Inflammatory macrophage treated with lipopolysaccharide for 1 hour (primary cell): Measurements from ENCODE around the gene MAP3K14.

Experiments
- DNase-seq, 2 donors: peaks; one replicate each; pipeline ENCODE4 v3.0.0-alpha.2; 2020 to 2022

MAP3K14 gene

DNA sequence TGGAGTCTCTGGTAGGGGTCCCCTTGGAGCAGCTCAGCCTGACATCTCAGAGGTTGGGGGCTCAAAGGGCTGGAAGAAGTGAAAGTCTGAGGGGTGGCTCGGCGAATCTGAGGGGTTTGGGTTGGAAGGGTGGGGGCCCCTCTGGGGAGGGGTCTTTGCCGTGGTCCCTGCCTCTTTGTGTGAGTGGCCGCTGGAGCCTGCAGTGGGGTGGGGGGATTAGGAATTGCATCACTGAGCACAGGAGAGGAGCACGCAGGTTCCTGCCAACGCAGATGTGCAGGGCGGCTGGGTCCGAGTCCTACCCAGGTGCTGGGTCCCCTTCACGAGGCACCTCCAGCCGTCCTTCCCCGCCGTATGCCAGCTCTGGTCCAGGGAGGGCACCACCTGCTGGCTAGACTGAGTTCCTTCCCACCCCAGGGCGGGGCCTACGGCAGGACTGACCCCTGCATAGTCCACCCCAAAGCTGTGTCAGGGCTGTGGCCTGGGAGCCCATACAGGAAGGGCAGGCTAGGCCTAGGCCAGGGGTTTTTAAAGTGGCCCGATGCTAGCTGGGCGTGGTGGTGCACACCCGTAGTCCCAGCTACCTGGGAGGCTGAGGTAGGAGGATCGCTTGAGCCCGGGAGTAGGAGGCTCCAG lies 85.2 kb downstream of the MAP3K14 start:
- DNase-seq = peak in 1 of 2 donors; percentile 43

DNA sequence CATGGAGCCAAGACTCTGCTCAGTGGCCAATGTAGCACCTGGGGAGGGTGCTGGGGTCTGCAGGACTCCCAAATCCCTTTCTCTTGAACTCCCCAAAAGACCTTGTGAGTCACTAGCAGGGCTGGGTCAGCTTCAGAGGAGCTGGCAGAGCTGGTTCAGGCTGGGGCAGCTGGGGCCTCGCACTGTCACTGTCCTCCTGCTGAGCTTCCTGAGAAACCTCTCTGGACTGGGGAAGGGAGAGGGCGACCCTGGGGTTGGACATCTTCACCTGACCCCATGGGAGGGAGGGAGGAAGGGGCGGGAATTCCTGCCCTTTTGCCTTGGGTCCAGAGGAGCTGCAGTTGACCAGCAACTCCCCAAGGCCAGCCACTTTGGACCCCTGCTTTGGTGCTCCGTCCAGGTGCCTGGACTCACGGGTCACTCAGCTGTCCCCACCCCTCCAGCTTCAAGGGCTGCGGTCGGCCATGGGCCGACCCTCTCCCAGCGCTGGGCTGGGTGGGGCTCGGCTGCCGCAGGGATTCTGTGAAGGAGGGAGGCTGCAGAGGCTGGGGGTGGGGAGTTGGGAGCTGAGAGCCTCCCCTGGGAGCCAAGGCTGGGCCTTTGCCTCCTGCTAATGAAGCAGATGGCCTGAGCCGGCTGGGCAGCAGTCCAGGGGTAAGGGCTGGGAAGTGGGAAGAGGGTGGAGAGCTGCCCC lies 85.9 kb downstream of the MAP3K14 start:
- peak in 1 of 2 donors; percentile 23 for DNase-seq

DNA sequence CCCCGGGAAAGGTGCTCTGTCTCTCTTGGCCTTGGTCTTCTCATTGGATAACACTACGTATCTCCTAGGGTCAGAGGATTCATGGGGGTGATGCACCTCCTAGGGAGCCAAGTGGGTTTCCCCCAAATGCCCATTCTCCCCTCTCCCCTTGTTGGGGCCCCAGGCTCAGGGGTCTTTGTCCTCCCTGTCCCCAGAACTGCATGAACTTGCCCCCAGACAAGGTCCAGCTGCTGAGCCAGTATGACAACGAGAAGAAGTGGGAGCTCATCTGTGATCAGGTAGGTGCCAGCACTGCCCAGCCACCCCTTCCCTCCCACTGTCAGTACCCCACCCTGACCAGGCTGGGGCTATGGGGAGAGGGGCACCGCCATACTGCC lies 86.4 kb downstream of the MAP3K14 start:
- DNase-seq = no peak

DNA sequence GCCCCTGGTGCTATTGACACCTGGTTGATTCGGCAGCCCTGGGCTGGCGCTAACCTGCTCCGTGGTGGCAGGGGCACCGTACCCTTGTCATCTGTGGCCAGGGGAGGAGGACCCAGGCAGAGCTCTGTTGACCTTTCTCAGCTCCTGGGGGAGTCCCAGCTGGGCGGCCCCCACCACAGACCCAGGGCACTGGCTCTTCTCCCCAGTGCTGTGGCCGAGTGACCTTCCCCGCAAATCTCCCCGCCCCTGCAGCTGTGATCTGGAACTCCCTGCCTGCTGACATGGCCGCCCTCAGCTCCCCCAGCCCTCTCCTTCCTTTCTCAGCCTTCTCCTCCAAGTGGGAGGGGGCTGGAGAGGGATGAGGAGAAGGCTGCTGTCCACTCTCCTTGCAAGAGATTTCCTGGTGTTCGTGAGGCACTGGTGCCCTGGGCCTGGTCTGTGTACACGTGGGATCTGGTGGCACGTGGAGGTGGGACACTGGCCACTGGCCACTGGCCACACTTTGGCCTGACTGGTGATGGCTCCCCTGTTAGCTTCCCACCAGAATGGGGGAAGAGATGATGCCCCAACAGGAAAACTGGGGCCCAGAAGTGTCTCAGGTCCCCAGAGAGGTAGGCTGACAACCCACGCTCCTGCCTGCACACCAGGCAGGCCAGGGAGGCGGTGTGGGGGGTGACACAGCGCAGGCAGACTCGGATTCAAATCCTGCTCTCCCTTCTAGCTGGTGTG lies 87.0 kb downstream of the MAP3K14 start:
- peak; percentile 80 to 92 for DNase-seq

DNA sequence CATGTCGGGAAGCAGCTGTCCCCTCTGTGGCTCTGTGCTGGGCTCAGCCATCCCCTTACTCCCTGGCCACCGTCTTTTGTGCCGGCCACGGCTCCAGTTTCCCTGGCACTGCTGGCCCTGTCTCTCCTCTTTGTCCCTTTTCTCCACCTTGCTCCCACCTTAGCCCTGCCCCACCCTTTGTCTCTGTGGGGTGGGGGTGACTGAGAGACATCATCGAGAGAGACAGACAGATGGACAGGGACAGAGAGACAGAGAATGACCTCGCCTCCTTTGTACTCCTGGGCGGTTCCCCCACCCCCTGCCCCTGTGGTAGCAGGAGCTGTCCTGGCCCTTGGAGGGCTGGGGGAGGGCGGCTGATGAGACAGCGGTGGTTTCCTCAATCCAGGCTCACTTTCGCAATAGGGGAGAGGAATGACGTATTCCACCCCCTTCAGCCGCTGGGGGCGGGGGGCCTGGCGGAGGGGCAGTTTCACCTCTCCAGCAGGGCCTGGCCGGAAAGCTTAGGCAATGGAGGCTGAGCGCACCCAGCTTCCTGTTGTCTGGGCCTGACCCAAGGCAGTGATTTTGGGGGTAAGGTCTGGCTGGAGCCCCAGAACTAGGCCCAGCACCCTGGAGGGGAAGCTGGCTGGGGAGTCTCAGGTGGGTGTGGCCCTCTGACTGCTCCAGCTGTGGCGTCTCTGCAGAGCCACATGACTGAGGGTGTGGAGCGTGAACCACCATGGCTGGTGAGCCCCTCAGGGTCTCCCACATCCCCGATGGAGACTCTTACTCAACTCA lies 87.9 kb downstream of the MAP3K14 start:
- peak; percentile 99 for DNase-seq

DNA sequence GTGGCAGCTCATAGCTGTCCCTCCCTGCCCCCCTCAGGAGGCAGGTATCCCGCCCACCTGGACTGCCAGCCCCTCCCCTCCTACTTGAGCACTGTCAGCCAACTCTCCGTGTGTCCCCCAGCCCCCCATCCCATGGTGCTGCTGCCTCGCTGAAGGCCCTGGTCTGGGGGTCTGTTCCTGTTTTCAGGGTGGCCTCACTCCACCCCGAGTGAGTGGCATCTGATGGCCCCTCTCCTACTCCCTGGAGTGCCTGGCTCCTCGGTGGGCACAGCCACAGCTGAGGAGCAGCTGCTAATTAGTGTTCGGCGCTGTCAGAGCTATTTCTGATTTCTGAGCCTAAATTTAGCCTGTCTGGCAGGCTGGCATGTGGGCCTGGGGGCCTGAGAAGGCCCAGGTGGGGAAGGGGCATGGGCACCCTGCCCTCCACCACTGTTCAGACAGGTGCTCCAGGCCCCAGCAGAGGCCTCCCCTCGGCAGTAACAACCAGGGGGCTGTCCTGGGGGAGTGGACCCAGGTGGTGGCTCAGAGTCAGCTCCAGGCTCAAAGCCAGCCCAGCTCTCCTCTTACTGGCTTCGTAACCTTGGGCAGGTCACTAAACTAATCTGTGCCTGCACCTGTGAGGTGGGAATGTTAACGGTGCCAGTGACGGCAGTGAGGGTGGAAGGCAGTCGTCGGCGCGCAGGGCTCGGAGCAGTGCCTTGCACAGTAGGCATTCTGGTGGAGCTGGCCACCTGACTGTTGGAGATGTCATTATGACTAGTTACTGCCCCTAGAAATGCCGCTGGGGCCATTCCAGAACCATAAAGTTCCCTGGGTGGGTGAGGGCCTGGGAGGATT lies 88.7 kb downstream of the MAP3K14 start:
- peak; percentile 41 to 65 for DNase-seq

DNA sequence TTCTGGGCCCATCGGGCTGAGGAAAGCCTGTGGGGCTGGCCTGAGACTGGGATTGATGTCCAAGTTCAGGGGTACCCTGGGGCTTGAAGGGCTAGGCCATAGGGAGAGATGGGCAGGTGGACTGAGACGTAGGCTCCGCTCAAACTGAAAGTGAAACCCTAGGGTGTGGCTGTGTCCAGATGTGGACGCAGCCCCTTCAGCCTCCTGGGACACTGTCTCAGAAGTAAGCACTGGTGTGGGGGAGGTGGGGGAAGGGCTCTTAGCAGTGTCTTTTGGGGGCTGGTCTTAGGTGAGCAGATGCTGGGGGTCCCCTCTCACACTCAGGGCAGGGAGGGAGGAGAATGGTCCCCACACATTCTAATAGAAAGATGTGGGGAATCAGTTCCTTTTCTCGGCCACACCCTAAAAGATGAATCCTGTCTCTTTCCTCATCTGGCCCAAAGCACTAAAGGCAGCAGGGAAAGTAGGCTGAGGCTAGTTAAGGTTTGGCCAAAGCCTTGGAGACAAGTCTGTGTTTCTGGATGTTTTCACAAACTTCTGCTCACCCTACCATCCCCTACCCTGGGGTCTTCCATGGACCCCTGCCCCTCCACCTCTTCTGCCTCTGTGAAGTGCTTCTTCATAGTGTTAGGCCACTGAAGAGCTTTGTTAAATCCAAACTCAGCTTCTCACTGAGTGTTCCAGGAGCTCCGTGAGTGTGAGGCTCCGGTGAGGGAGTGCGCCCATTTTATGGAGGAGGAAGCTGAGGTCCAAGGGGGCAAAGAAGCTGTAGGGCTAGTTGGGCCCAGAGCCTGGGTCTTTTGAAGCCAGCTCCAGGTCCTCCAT lies 89.5 kb downstream of the MAP3K14 start:
- DNase-seq = peak; percentile 71 to 74

DNA sequence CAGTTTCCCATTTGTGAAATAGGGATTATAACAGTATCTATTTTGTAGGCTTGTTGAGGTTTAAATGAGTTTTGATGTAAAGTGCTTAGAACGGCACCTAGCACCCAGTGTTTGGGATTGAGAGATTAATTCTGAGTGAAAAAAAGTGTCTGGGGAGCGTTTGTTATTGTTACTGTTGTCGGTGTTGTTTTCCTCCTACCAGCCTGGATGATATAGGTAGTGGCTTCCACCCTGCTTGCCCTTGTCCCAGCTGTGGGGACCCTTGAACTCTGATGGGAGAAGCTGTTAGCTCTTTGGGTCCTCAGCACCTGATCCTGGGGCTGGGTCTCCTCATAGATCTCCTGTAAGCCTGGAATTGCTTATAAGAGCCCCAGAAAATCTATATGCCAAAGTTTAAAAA lies 90.2 kb downstream of the MAP3K14 start:
- DNase-seq = no peak

DNA sequence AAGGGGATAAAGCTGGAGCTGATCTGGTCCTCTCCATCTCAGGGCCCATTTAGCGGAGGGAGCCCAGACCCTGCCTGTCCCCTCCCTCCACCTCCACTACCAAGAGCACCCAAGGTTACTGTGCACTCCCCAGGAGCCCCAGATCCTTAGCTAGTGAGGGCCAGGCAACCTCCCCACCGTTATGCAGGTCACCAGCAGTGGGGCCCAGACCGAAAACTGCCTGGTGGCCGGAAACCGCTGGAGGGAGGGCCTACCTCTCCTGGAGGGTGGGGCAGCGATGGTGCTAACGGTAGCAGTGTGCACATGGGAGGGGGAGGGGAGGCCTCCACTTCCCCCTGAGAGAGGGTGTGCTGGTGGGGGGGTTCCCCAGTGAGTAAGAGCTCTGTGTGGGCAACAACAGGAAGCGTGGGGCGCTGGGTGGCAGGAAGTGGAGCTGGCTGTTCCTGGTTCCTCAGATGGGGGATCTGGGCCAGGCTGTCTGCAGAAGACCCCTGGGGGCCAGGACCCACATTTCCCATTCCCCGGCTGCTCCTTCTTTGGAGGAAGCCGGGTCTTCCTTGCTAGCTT lies 90.8 kb downstream of the MAP3K14 start:
- peak; percentile 95 to 97 for DNase-seq

DNA sequence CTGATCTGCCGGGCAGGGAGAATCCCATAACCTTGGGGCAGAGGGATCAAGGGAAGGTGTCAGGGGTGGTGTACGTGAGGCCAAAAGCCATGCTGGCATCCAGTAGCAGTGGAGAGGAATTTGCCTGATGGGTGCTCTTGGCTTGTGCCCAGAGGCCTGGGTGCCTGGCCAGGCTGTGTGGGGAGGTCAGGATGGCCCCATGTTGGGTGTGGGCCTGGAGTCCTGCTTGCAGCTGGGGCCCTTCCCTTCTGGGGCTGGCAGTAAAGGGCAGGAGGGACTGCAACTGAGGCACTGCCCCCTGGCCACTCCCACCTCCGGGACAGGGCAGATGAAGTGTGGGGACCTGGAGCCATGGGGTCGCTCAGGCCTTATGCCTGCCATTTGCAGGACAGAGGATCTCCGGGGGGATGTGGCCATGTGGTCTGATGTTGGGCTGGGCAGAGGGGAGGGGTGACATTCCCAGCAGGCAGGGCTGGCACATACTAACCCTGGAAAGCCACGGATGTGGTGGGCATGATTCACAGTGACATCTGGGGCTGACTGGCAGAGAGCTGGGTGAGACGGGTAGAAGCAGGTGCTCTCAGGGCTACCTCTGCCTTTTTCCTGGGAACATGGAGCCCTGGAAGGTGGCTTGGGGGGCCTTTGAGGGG lies 91.6 kb downstream of the MAP3K14 start:
- no peak for DNase-seq

DNA sequence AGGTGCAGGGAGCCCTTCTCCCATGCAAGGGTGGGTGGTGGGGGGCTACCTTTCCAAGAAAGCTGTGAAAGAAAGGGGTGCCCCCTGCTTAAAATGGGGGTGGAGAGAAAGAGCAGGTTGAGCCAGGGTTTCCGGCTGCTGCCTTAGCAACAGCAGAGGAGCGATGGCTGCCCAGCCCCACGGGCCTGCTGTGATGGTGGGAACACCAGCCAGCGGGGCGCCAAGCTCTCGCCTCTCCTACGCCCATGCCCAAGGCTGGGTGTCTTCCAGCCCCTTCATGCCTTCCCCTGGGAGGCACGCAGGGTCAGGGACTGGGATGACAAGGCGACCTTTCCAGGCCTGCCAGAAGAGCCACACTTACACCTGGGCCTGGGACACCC lies 92.2 kb downstream of the MAP3K14 start:
- no peak for DNase-seq

DNA sequence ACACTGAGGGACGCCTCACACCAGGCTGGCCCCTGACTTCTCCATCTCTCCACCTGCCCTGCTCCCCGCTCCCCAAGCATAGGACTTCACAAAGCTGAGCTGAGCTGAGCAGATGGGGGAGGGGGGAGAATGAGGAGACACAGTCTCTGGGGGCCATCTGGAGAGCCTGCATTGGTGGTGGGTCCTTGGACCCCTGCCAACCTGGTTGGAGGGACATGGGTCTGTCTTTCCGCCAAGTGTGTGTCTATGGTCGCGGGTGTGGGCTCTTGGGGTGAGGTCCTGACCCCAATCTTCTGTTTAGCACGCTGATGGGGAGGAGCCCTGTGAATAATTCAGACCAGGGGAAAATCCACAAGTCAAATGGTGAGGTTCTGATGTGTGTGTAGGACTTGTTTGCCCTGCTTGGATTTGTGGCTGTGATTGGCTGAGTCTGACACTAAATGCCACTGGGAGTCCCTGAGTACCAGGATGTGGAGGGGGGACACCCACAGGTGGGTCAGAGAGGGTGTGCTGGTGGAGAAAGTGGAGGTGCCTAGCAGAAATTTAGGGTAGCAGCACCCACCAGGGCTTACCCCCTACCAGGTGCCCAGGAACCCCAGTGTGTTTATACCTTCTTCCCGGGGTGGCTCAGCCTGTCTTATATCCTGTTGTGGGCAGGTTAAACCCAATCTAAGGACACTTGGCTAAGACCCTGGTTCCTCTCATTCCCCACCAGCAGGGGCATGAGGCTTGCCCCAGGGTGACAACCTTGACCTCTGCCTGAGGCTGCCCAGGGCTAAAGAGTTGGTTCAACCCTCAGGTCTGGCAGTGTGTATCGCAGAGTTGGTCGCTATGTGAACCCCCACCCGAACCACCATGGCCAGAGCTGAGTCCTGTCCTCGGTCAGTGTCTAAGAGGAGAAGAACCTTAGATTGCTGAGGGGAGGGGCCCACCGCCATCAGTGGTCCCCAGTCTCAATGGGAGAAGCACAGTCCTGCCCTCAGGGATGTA lies 93.0 kb downstream of the MAP3K14 start:
- DNase-seq = peak; percentile 30 to 58

DNA sequence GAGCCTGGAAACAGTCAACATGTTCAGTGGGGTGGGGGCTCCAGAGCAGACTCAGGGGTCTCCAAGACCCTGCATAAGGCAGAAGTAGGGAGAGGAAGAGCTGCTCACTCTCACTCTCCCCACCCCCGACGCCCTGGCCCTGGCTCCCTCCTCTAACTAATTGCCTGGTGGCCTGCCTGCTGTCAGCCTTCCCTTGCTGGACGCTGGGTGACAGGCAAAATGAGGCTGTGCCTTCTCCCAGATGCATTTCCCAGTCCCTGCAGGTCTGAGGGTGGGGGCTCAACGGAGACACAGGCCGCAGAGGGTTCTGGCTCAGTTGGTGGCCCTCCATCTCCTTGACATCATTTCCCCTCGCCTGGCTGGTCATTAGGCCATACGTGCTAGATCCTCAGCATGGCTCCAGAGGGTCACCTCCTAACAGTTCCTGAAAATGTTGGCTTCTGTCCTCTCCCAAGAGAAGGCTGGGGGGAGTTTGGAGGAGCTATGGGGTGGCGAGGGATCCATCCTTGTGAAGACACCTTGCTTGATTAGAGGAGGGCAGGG lies 93.8 kb downstream of the MAP3K14 start:
- DNase-seq = peak in 1 of 2 donors; percentile 44

DNA sequence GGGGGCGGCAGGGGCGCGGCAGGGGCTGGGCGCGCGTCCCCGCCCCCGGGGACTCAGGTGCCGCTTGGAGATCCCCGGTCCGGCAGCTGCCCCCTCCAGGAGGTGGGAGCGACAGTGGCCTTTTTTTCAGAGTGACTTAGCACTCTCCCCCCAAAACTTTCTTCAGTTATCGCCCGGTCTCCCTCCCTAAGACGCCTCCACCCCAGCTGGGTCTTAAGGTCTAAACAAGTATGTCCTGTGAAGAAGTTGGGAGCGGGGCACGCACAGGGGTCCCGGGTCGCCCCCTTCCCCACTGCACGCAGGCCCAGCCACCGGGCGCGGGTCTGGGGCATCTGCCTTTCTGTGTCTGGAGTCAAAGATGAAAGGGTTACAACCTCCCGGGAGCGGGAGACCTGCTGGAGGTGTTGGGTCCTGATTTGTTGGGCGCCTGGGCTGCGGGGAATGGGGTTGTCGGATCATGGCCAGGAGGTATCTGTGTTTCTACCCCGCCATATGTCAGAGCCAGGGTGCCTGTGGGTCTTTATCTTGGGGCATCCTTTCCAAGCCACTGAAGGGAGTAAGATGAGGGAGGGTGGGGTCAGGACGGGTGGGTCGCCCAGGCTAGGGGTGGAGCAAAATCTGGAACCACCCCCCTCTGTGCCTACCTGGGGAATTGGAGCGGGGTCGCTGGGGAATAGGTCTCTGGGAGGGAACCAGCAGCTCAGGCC lies 94.4 kb downstream of the MAP3K14 start:
- DNase-seq = peak; percentile 36 to 72

DNA sequence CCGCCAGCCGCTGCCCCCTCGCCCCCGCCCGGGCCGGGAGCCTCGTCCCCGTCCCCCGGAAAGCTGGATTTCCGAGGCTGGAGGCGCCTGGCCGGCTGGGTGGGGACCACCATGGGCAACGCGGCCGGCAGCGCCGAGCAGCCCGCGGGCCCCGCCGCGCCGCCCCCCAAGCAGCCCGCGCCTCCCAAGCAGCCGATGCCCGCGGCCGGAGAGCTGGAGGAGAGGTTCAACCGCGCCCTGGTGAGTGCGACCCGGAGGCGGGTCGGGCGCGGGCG lies 94.9 kb downstream of the MAP3K14 start:
- no peak for DNase-seq

DNA sequence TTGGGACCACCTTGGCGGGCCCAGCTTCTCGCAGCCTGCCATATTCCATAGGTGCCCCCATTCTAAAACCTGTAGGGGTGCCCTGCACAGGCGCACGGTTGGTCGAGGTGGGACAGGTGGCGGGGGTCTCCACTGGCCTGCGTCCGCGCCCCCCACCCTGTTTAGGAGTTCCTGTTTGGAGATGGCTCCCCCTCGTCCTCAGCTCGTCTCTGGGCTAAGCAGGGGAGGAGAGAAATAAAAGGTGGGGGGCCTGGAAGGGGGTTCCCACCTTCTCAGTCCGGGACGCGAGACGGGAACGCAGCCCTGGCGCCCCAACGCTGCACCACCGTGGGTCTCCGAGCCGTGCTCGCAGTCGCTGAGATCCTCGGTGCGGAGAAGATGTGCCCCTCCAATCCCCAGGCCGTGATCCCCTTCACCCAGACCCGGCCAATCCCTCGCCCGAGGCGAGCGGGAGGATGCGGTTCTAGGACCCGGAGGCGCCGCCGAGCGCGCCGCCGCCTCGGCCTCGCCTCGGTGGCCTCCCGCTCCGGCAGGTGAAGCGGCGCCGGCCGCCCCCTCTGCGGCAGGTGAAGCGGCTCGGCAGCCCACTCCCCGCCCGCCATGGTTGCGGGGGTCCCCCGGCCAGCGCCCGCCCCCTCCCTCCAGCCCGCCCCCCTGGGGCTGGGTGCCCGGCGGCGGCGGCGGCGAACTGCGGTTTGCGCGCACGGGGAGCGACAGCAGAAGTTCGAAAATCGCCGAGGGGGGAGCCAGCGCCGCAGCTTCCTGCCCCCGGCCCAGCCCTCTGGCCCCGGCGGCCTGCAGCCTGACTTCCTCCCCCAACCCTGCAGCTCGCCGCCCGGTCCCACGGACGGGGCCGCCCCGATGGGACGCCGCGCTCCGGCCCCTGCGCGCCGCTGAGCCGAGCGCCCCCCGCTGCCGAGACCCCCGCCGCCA lies 95.5 kb downstream of the MAP3K14 start, which contains the start of gene FMNL1:
TSS of gene FMNL1 (plus strand) at position 805 of the 933 bp plus-strand sequence. CDS start 240 bp downstream, outside the sequence.
- peak; percentile 67 to 76 for DNase-seq

DNA sequence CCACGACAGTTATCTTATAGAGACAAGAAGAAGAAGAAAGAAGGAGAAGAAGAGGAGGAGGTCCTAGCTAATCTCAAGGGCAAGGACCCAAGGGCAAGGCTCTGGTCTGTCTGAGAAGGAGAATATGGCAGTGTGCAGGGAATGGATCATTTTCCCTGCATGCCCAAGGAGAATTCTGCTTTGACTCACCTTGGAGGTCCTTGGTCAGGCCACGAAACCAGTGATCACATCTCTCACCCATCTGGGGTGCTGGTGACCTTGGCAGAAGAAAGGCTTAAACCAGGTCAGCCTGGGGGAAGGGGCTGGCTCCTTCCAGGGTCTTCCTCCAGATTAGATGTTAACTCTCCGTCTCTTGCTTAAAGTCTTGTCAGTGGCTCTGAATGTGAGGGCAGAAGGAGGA lies 96.7 kb downstream of the MAP3K14 start:
- DNase-seq = no peak
